ENCODE measurements around the gene CYP19A1. TPM values are rescaled to one million over a fixed set of nuclear protein-coding genes. Genes with fewer than 3 reads are reported as not detected.
A peak's percentile ranks its signal among the peaks of the same experiment; 100 is the strongest.
"Not testable (repeated sequence)": the region's sequence is repeated elsewhere in the genome, so short reads cannot be mapped to it uniquely, and the experiment has no call there.

Gene CYP19A1
- total and polyA plus RNA-seq, 2 donors = 0.42 to 2.2 TPM

- no peak overlapping the region for H3K27ac ChIP-seq (ENCODE audit: low read depth in 1 of 2, low read length in 1 of 2)
- no peaks in the 10 kb centered on the region for H3K36me3 ChIP-seq (ENCODE audit: control insufficient read depth in 2 of 2, insufficient read depth in 2 of 2, low read length in 1 of 2)
These were observed 145.7 kb downstream of the CYP19A1 start for GRCh38 chr15:51192521-51193280.

GRCh38 chr15:51191766-51192165 is 146.6 kb downstream of the CYP19A1 start:
- no peak overlapping the region for H3K27ac ChIP-seq (ENCODE audit: low read depth in 1 of 2, low read length in 1 of 2)
- no peak overlapping the region for H3K4me3 ChIP-seq (ENCODE audit: low read length in 2 of 2)
- H3K9me3 ChIP-seq (ENCODE audit: control insufficient read depth in 2 of 2, insufficient read depth in 1 of 2, low read length in 1 of 2) = no peaks in the 10 kb centered on the region
- H3K4me1 ChIP-seq (ENCODE audit: control insufficient read depth in 2 of 2, insufficient read depth in 2 of 2, low read length in 2 of 2) = peaks cover 0 to 17% of the 10 kb centered on the region in 2 donors
- H3K36me3 ChIP-seq (ENCODE audit: control insufficient read depth in 2 of 2, insufficient read depth in 2 of 2, low read length in 1 of 2) = no peaks in the 10 kb centered on the region
- H3K27me3 ChIP-seq (ENCODE audit: control insufficient read depth in 2 of 2, insufficient read depth in 1 of 2, low read length in 1 of 2) = peaks cover under 1 to 12% of the 10 kb centered on the region in 2 donors
- no peak for DNase-seq (ENCODE audit: low read depth in 6 of 9, low spot score in 9 of 9)
- WGBS = 85% methylated on average over 9 of the region's 9 CpGs

More at GRCh38 chr15:51192521-51193280, 145.7 kb downstream of the CYP19A1 start:
- peaks cover 0 to 9% of the 10 kb centered on the region in 2 donors for H3K4me1 ChIP-seq (ENCODE audit: control insufficient read depth in 2 of 2, insufficient read depth in 2 of 2, low read length in 2 of 2)
- H3K27me3 ChIP-seq (ENCODE audit: control insufficient read depth in 2 of 2, insufficient read depth in 1 of 2, low read length in 1 of 2) = peaks cover 3 to 12% of the 10 kb centered on the region in 2 donors
- no peak overlapping the region for H3K4me3 ChIP-seq (ENCODE audit: low read length in 2 of 2)
- 36% methylated on average over 14 of the region's 14 CpGs for WGBS
- H3K9me3 ChIP-seq (ENCODE audit: control insufficient read depth in 2 of 2, insufficient read depth in 1 of 2, low read length in 1 of 2) = no peaks in the 10 kb centered on the region
- peak; percentile 27 to 75 (median 50) for DNase-seq (ENCODE audit: low read depth in 6 of 9, low spot score in 9 of 9)

GRCh38 chr15:51191072-51191670 is 147.2 kb downstream of the CYP19A1 start:
- Histone ChIP-seq H3K4me1 (ENCODE audit: control insufficient read depth in 2 of 2, insufficient read depth in 2 of 2, low read length in 2 of 2) (peaks cover 0 to 22% of the 10 kb centered on the region in 2 donors), H3K36me3 (ENCODE audit: control insufficient read depth in 2 of 2, insufficient read depth in 2 of 2, low read length in 1 of 2) (no peaks in the 10 kb centered on the region), H3K9me3 (ENCODE audit: control insufficient read depth in 2 of 2, insufficient read depth in 1 of 2, low read length in 1 of 2) (no peaks in the 10 kb centered on the region), H3K27ac (ENCODE audit: low read depth in 1 of 2, low read length in 1 of 2) (no peak overlapping the region), H3K4me3 (ENCODE audit: low read length in 2 of 2) (no peak overlapping the region), H3K27me3 (ENCODE audit: control insufficient read depth in 2 of 2, insufficient read depth in 1 of 2, low read length in 1 of 2) (peaks cover 0 to 12% of the 10 kb centered on the region in 2 donors)
- 95% methylated on average over 7 of the region's 7 CpGs for WGBS
- no peak for DNase-seq (ENCODE audit: low read depth in 6 of 9, low spot score in 9 of 9)

- 92% methylated on average over 8 of the region's 8 CpGs for WGBS
- no peaks in the 10 kb centered on the region for H3K36me3 ChIP-seq (ENCODE audit: control insufficient read depth in 2 of 2, insufficient read depth in 2 of 2, low read length in 1 of 2)
These were observed 147.8 kb downstream of the CYP19A1 start for GRCh38 chr15:51190424-51191068.

GRCh38 chr15:51189669-51190385 is 148.6 kb downstream of the CYP19A1 start:
- WGBS = 89% methylated on average over 6 of the region's 6 CpGs
- Histone ChIP-seq H3K4me1 (ENCODE audit: control insufficient read depth in 2 of 2, insufficient read depth in 2 of 2, low read length in 2 of 2) (peaks cover 0 to 22% of the 10 kb centered on the region in 2 donors), H3K36me3 (ENCODE audit: control insufficient read depth in 2 of 2, insufficient read depth in 2 of 2, low read length in 1 of 2) (no peaks in the 10 kb centered on the region), H3K9me3 (ENCODE audit: control insufficient read depth in 2 of 2, insufficient read depth in 1 of 2, low read length in 1 of 2) (no peaks in the 10 kb centered on the region), H3K27ac (ENCODE audit: low read depth in 1 of 2, low read length in 1 of 2) (no peak overlapping the region), H3K27me3 (ENCODE audit: control insufficient read depth in 2 of 2, insufficient read depth in 1 of 2, low read length in 1 of 2) (peaks cover 0 to 12% of the 10 kb centered on the region in 2 donors), H3K4me3 (ENCODE audit: low read length in 2 of 2) (no peak overlapping the region)
- DNase-seq (ENCODE audit: low read depth in 6 of 9, low spot score in 9 of 9) = no peak

More at GRCh38 chr15:51190424-51191068, 147.8 kb downstream of the CYP19A1 start:
- Histone ChIP-seq H3K4me1 (ENCODE audit: control insufficient read depth in 2 of 2, insufficient read depth in 2 of 2, low read length in 2 of 2) (peaks cover 0 to 22% of the 10 kb centered on the region in 2 donors), H3K27ac (ENCODE audit: low read depth in 1 of 2, low read length in 1 of 2) (no peak overlapping the region), H3K9me3 (ENCODE audit: control insufficient read depth in 2 of 2, insufficient read depth in 1 of 2, low read length in 1 of 2) (no peaks in the 10 kb centered on the region), H3K27me3 (ENCODE audit: control insufficient read depth in 2 of 2, insufficient read depth in 1 of 2, low read length in 1 of 2) (peaks cover 0 to 12% of the 10 kb centered on the region in 2 donors), H3K4me3 (ENCODE audit: low read length in 2 of 2) (no peak overlapping the region)
- no peak for DNase-seq (ENCODE audit: low read depth in 6 of 9, low spot score in 9 of 9)

- not testable (repeated sequence) for H3K36me3 ChIP-seq (ENCODE audit: control insufficient read depth in 2 of 2, insufficient read depth in 2 of 2, low read length in 1 of 2); H3K9me3 ChIP-seq (ENCODE audit: control insufficient read depth in 2 of 2, insufficient read depth in 1 of 2, low read length in 1 of 2); DNase-seq (ENCODE audit: low read depth in 6 of 9, low spot score in 9 of 9); H3K4me3 ChIP-seq (ENCODE audit: low read length in 2 of 2); H3K27ac ChIP-seq (ENCODE audit: low read depth in 1 of 2, low read length in 1 of 2)
- H3K4me1 ChIP-seq (ENCODE audit: control insufficient read depth in 2 of 2, insufficient read depth in 2 of 2, low read length in 2 of 2) = peaks cover 0 to 22% of the 10 kb centered on the region in 2 donors
- H3K27me3 ChIP-seq (ENCODE audit: control insufficient read depth in 2 of 2, insufficient read depth in 1 of 2, low read length in 1 of 2) = peaks cover 0 to 12% of the 10 kb centered on the region in 2 donors
- 95% methylated on average over 6 of the region's 6 CpGs for WGBS
These were observed 149.6 kb downstream of the CYP19A1 start for GRCh38 chr15:51188791-51189190.

- no peaks in the 10 kb centered on the region for H3K27me3 ChIP-seq (ENCODE audit: control insufficient read depth in 2 of 2, insufficient read depth in 1 of 2, low read length in 1 of 2)
- H3K4me3 ChIP-seq (ENCODE audit: low read length in 2 of 2) = no peak overlapping the region
- WGBS = 79% methylated on average over 4 of the region's 4 CpGs
- DNase-seq (ENCODE audit: low read depth in 6 of 9, low spot score in 9 of 9) = no peak
- peak overlapping the region in 1 of 2 donors; percentile 67 for H3K27ac ChIP-seq (ENCODE audit: low read depth in 1 of 2, low read length in 1 of 2)
- H3K9me3 ChIP-seq (ENCODE audit: control insufficient read depth in 2 of 2, insufficient read depth in 1 of 2, low read length in 1 of 2) = no peaks in the 10 kb centered on the region
- H3K4me1 ChIP-seq (ENCODE audit: control insufficient read depth in 2 of 2, insufficient read depth in 2 of 2, low read length in 2 of 2) = peaks cover 0 to 22% of the 10 kb centered on the region in 2 donors
- H3K36me3 ChIP-seq (ENCODE audit: control insufficient read depth in 2 of 2, insufficient read depth in 2 of 2, low read length in 1 of 2) = no peaks in the 10 kb centered on the region
These were observed 151.5 kb downstream of the CYP19A1 start for GRCh38 chr15:51186891-51187290.

GRCh38 chr15:51186181-51186705 is 152.2 kb downstream of the CYP19A1 start:
- H3K27me3 ChIP-seq (ENCODE audit: control insufficient read depth in 2 of 2, insufficient read depth in 1 of 2, low read length in 1 of 2) = no peaks in the 10 kb centered on the region
- H3K36me3 ChIP-seq (ENCODE audit: control insufficient read depth in 2 of 2, insufficient read depth in 2 of 2, low read length in 1 of 2) = no peaks in the 10 kb centered on the region
- H3K9me3 ChIP-seq (ENCODE audit: control insufficient read depth in 2 of 2, insufficient read depth in 1 of 2, low read length in 1 of 2) = no peaks in the 10 kb centered on the region
- WGBS = 43% methylated on average over 5 of the region's 5 CpGs
- peak overlapping the region in 1 of 2 donors; percentile 47 for H3K27ac ChIP-seq (ENCODE audit: low read depth in 1 of 2, low read length in 1 of 2)
- no peak overlapping the region for H3K4me3 ChIP-seq (ENCODE audit: low read length in 2 of 2)
- peaks cover 0 to 18% of the 10 kb centered on the region in 2 donors for H3K4me1 ChIP-seq (ENCODE audit: control insufficient read depth in 2 of 2, insufficient read depth in 2 of 2, low read length in 2 of 2)
- DNase-seq (ENCODE audit: low read depth in 6 of 9, low spot score in 9 of 9) = peak in 2 of 9 donors; percentile 14 to 39

Measured in thymus (tissue), 11 donors.